NCI-H82 (cell line): ENCODE results near the gene CYBC1.

ENCODE experiments used
- DNase-seq: peaks from one replicate; lab custom pipeline; 2025; lab: John Stamatoyannopoulos, UW

Gene CYBC1

DNA sequence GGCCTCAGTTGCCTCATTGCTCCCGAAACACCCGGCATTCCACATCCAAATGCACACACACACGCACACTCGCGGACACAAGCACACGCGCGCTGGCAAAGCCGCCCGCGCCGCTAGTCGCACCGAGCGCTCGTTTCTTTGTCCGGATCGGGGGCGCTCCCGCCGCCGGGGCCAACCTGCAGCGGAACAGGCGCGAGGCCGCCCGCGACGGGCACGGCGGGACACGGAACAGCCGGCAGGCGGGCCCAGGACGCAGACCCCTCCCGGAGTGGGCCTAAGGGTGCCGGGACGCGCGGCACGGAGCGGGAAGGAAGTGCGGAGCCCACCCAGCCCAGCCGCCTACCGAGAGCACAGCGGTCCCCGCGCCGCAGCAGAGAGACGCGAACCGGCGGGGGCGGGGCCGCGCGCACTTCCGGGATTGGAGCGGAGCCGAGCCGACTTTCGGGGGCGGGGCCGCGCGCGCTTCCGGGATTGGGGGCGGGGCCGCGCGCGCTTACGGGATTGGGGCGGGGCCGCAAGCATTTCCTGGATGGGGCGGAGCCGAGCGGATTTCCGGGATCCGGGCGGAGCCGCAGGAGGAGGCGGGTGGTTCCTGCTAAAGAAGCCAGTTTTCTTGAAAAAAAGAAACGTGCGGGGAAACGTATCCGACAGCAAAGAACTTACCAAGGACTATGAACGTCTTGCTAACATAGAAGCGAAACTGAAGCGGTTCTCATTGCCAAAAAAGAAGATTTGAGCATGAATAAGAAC lies at the start of gene CYBC1:
Gene CYBC1, minus strand, starts transcription at position 396 of the 750 bp plus-strand sequence. CDS start 1,498 bp downstream, outside the sequence.
- DNase-seq, result peak; percentile 95

DNA sequence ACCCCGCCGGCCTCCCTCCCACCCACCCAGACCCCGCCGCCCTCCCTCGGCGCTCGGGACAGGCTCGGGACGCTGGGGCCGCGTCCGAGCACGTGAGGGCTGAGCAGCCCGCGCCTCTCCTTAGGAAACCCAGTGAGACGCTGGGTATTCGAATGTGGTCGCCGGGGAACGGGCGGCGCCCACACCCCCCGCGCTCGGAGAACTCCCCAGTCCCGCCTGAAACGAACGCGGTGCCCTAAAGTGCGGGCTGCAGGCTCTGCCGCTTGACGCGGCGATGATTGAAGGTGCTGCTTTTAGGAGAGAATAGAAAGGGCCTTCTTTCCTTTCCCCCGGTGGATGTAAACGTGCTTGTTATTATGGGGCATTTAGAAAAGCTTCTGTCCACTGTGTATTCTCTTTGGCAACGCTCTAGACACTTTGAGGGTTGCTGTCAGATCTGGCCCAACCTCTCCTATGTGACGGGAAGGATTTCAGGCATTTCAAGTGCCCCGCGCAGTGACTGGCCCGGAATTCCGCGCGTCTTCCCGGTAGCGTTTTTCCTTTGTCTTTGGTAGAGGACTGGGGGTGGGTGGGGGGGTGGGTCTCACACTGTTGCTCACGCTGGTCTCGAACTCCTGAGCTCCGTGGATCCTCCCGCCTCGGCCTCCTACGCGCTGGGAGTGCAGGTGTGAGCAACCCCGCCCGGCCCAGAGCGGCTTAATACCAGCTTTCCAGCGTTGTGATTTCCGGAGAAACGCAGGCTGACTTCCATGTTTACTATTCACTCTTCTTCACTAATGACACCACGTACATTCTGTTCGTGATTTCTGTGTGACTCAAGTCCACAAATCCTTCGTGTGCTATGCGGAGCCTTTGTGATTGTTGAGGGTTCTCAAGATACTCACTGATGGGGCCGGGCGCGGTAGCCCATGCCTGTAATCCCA lies 47.2 kb upstream of the CYBC1 start:
- peak; percentile 84 for DNase-seq

DNA sequence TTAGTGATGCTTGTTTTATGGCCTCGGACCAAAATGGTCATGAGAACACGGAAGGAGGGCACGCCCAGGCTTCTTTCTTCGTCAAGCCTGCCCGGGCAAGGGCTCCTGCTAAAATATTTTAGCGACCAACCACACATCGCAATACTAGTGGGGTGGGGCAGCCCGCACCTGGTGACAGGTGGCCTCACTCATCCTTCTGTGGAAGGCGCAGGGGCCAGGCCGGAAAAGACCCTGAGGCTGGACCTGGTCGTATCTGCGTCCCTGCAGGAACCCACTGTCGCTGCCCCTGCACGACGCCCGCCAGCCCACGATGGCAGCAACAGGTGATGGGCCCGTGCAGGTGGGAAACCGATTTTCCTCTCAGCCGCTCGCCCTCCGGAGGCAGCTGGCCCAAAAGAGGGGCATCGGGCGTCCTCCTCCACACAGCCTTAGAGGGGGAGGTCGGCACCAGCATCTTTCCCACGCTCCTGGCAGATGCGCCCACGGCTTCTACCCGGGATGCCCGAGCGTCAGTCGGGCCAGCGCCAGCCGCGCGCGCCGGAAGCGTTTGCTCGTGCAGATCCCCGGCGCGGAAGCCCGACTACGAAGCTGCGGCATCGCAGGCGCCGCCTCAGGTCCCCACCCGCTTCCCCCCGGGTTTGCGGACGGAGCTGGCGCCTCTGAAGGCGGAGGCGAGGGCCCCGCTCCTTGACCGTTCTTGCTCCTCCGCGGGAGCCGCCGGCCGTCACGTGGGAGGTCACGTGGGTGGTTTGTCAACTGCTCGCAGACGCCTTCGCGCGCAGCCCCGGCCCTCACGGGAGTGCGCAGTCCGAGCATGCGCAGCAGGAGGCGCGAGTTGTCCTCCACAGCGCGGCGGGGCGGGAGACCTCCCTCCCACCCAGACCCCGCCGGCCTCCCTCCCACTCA lies 46.2 kb upstream of the CYBC1 start:
- peak; percentile 96 for DNase-seq

DNA sequence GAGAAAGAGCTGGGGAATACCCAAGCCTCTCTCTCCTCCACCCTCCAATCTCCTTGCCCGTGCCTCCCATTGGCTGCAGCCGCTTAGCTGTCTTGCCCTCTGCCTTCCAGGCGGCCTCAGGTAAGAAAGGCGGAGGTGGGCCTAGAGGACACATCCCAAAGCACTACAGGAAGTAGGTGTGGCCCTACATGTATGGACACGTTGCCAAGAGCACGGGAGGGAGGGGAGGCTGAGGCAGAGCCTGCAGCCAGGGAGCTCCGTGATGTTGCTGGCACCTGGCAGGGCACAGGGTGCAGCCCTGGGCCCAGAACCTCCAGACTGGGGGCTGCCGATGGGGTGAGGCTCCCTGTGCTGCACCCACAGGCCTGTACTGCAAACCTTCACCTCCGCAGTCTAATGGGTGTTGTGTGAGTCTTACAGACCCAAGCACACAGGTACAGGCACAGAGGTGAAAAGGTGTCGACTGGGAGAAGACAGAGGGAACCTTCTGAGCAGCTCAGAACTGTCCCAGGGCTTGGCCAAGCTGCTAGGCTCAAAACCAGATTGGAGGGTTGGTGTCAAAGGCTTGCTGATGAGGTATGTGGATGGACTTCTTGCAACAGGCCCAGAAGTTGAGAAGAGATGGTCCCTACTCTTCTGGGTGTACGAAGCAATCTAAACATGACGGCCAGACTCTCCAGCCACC lies 45.4 kb upstream of the CYBC1 start:
- no peak for DNase-seq

DNA sequence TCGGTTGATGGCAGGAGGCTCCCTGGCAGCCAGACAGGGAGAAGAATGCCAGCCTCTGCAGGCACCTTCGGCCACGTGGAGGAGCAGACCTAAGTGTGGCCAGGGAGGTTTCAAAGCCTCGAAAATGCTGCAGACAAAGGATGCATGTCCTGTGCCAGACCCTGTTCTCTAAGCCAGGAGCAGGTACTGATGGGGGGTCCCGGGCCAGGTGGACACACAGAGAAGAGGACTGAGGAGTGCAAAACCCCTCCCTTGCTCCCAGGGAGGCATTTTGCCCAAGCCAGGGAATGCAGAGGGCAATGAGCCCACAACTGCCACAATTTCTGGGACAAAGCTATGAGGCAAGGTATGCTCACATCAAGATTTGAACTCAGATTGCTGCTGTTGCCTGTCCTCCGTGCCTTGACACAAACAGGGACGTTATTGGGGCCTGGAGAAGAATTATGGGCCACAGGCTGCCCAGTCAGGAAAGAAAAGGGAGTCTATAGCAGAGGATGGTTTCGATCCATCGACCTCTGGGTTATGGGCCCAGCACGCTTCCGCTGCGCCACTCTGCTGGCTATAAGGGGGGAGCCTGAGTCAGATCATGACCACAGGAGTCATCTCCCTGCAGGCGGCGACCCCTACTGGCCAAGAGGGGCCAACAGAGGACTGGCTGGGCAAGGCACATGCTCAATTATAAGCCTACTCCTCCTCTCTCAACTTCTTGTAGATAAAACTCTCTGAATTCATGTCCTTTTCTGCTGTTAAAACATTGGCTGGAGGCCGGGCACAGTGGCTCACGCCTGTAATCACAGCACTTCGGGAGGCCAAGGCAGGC lies 43.9 kb upstream of the CYBC1 start:
- DNase-seq, result peak; percentile 98

DNA sequence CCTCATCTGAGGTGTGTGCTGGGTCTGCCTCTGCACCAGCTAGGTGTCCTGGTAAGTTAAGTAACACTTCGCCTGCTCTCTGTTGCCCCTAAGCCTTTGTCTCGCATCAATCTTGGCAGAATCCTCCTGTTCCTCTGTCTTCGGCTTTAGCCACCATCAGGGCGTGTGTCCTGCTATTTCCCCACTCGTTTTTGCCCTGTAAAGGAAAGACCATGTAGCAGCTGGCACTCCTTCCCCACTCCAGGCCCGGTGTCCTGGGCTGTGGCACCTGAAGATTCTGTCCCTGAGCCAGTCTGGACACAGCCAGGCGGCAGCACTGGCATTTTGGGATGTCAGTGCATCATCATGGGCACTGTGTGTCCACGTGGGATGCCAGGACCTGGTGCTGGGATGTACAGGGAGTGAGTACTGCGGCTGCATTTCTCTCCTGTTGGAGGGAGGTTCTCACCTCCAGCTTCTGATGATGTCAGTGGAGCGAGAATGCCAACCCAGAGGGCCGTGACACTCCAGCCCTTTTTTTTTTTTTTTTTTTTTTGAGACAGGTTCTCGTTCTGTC lies 42.8 kb upstream of the CYBC1 start:
- DNase-seq, result no peak

DNA sequence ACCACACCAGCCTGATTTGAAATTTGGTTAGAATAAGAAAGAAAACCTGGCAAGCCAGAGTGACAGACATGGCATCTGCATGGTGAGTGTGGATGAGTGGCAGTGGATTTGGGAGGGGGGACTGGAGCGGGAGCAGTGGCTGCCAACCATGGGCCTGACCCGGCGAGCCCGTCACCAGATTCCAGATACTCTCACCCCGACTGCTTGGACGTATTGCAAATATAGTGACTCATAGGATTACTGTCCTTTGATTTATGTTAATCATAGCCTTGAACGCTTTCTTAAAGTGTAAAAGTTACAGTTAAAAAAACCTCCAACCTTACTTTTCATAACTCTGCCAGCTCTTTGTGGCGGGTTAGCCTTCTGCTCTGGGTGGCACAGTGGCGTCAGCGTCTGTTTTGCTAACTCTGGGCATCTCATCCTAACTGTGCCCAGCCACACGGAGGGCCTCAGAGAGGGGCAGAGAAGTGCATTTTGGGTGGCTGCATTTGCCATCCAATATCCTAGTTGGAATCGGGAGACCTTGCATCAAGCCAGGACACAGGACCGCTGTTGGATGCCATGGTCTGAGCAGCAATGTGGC lies 42.2 kb upstream of the CYBC1 start:
- DNase-seq, result no peak

DNA sequence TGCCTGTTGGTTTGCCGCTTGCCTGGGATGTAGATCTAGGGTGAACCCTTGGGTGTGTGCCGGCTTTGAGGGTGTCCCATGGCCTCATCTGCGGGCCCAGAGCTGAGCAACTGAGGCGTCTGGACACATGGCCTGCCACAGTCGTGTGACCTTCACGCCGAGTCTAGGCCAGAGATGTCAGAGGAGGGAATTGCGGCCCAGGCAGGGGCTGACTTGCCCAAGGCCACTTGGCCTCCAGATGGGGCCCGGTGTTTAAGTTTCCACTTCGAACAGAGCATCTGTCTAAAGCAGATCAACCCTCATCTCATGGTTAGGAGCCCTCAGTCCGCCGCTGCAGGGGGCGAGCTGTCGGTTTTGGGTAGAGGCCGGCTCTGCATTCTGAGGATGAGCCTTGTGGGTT lies 41.0 kb upstream of the CYBC1 start:
- DNase-seq, result no peak

DNA sequence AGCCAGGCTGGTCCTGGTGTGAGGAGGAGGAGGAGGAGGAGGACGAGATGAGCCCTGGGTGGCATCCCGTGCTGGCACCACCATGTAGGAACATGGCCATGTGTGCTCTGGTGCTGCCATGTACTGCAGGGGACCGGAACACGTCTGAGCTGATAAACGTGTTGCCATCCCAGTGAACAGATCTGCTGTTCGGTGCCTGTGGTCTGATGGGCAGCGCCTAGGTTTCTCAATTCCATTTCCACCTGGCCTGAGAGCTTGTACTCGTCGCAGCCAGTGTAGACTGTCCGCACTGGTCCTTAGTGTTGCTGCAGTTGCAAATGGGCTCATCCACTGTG lies 40.6 kb upstream of the CYBC1 start:
- no peak for DNase-seq

DNA sequence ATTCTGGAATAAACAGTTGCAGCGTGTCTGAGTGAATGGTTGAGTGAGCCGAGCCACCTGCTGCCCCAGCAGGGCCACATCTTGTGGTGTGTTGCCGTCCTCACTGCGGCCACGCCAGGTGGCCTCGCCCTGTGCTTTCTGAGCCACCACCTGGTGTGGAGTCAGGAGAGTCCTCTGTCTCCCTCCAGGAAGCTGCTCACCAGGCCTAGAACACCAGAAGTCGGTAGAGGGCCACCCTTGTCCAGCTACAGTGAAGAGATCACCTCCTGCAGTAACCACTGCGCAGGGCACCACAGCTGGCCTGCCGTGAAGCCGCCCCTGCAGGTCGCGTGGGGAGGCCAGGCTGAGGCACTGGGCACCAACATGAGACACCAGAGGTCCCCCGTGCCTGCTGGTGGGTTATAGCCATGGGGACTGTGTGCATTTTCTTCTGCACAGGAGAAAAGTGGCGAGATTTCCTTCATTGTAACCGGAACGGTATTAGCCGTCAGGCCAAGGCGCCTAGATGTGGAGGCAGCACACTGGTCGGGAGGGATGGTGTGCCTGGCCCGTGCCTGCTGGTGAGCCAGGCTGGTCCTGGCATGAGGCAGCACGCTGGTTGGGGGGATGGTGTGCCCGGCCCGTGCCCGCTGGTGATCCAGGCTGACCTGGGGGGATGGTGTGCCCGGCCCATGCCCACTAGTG lies 40.1 kb upstream of the CYBC1 start:
- peak; percentile 41 for DNase-seq

DNA sequence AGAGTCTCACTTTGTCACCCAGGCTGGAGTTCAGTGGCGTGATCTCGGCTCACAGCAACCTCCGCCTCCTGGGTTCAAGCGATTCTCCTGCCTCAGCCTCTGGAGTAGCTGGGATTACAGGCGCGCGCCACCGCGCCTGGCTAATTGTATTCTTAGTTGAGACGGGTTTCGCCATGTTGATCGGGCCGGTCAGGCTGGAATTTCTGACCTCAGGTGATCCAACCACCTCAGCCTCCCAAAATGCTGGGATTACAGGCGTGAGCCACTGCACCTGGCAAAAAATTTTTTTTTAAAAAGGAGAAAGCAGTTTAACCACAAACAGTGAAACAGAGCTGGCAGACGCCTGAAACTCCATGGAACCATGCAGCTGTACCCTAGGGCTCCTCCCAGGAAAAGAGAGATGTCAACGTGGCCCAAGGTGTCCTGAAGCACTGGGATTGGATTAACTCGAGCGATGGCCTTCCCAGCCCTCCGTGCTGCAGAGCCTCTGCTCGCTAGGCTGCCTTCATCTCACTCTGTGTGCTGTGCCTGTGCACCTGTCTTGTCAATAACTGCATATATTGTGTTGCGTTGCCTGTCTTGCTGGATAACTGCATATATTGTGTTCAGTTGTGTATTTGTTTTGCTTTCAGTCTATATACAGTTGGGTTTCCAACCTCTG lies 39.4 kb upstream of the CYBC1 start:
- peak; percentile 42 for DNase-seq

DNA sequence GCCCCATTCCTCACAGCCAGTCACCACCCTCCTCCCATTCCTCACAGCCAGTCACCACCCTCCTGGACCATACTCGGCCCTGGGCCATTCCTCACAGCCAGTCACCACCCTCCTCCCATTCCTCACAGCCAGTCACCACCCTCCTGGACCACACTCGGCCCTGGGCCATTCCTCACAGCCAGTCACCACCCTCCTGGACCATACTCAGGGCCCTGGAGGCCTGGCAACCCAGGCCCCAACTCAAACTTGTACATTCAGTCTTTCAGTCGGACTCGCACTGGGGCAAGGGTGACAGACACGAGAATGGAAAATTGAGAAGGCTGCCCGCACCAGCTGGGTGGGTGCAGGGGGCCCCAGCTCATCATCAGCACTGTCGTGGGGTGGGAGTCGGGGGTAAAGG lies 38.6 kb upstream of the CYBC1 start:
- DNase-seq, result no peak

DNA sequence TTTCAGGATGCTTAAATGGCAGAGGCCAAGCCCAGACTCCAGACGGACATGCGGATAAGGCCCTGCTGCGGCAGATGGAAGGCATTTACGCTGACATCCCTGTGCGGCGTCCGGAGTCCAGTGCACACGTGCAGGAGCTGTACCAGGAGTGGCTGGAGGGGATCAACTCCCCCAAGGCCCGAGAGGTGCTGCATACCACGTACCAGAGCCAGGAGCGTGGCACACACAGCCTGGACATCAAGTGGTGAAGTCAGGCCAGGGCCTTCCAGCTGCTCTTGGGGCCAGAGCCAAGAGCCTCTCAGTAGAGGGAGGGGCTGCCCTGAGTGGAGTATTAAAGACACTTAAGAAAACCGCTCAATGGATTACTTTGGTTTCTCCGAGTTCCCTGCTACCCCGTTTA lies 37.4 kb upstream of the CYBC1 start:
- peak; percentile 36 for DNase-seq

DNA sequence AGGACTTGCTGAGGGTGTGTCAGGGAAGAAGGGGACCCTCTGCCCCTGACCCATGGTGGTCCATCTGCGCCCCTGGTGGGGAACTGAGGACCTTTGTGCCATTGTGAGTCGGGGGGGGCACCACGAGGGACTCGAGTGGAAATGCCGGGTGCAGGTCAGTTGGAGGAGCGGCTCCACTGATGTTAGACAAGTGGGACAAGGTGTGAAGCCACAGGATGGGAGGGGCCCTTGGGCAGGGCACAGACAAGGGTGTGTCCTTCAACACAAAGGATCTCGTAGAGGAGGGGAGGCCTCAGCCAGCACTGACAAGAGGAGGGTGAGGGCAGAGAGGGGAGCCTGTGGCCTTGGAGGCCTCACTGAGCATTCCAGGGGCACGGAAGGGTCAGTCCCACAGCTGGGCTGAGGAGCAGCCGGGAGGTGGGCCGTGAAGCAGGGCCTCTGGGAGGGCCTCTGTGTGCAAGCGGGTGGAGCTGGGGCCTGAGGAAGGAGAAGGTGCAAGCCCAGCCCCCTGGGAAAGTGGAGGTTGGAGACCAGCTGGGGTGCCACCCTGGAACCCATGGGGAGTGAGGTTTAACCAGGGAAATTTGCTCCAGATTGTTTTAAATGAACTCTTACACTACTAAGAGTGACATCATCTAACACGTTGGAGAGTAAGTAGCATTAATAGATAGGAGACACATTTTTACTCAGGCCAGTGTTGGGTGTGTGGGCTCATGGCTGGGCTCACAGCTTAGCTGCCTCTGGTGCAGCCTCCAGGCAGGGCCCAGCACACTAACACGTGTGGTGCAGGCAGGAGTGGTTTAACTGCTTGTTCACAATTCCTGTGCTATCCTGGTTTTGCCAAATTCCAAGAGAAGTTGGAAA lies 35.9 kb upstream of the CYBC1 start:
- no peak for DNase-seq

DNA sequence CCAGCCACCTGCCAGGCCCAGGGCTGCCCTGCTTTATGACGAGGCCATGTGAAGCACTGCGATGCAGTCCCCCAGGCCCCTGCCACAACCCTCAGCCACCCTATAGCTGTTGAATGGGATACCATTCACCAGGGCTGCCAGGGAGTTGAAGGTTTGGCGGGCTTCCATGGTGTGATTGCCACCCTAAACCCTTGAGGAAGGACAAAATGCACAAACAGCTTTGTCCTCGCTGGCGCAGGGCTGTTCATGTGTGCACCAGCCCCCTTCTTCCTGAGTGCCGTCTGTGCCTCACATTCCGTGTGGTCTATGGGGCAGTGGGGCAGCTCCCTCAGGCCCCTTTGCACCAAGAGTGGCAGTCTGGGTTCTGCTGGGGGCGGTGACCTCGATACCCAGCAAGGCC lies 33.3 kb upstream of the CYBC1 start:
- DNase-seq, result no peak

DNA sequence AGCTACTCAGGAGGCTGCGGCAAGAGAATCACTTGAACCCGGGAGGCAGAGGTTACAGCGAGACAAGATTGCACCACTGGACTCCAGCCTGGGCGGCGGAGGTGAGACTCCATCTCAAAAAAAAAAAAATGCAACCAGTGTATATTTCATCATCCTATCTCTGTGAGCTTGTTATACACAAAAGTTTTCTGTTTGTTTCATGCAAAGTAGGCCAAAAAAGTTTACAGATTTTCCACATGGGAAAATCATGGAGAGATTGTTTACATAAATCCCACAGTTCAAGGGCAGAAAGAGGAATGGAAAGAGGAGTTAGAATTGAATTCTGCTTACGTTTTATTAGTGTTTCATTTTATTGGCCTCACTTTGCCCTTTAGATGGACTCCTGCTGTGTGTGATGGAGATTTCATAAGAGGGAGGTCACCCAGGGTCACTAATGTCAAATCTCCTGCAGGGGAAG lies 32.7 kb upstream of the CYBC1 start:
- DNase-seq, result no peak

DNA sequence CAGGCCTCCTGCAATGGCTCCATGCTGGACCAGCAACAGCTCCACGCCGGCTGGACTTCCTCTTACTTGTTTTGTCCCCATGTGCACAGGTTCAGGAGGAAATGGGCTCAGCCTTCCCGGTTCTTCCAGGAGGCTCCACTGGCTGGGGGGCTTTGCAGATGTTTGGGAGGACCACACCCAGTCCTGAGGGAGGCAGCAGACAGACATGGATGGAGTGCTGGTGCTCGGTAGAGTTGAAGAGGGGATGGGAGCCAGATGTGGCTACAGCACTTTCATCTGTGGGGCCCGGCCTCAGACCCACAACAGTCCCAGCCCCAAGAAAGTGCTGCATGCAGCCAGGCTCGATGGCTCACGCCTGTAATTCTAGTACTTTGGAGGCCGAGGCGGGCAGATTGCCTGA lies 29.8 kb upstream of the CYBC1 start:
- no peak for DNase-seq

DNA sequence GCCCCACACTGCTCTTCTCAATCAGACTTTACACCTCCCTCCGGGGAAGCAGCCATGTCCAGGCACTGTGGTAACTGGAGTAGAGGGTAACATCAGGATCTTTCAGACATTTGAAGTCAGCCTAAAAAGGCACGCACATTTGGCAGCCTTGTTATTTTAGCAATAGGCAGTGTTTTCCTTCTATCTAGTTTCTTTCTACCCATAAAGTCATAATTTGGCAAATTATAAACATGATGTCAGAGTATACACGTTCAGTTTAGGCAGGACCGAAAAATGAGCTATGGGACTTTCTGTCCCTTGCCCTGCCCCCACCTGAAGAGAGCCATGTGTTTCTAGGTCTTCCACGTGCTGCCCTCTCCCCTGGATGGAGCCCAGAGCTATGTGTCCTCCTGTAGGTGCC lies 29.1 kb upstream of the CYBC1 start:
- DNase-seq, result no peak
